GM18519 (cell line): Measurements from ENCODE around the gene CCRL2.

Experiments
- ATAC-seq: cut with Tn5 transposase; IDR thresholded peaks from one replicate; pipeline ENCODE4 v1.9.1; 2021; ENCODE audit warnings: mild to moderate bottlenecking, moderate library complexity; ENCODE audit not compliant: unreplicated experiment, low FRiP score

Gene CCRL2

GRCh38 chr3:46406788-46407611 is at the start of gene CCRL2, which contains the start of gene CCR5AS:
TSS of gene CCRL2 (plus strand) at chr3:46407259. CDS start at chr3:46408080, 821 bp downstream.
TSS of gene CCR5AS (minus strand) at chr3:46407066.
- ATAC-seq = no peak

- ATAC-seq = no peak
Observed at GRCh38 chr3:46358466-46358865, 48.6 kb upstream of the CCRL2 start.

DNA sequence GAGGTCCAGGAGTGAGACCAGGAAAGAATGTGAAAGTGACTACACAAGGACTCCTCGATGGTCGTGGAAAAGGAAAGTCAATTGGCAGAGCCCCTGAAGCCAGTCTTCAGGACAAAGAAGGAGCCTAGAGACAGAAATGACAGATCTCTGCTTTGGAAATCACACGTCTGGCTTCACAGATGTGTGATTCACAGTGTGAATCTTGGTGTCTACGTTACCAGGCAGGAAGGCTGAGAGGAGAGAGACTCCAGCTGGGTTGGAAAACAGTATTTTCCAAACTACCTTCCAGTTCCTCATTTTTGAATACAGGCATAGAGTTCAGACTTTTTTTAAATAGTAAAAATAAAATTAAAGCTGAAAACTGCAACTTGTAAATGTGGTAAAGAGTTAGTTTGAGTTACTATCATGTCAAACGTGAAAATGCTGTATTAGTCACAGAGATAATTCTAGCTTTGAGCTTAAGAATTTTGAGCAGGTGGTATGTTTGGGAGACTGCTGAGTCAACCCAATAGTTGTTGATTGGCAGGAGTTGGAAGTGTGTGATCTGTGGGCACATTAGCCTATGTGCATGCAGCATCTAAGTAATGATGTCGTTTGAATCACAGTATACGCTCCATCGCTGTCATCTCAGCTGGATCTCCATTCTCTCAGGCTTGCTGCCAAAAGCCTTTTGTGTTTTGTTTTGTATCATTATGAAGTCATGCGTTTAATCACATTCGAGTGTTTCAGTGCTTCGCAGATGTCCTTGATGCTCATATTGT is 47.1 kb upstream of the CCRL2 start:
- peak; percentile 53 for ATAC-seq

DNA sequence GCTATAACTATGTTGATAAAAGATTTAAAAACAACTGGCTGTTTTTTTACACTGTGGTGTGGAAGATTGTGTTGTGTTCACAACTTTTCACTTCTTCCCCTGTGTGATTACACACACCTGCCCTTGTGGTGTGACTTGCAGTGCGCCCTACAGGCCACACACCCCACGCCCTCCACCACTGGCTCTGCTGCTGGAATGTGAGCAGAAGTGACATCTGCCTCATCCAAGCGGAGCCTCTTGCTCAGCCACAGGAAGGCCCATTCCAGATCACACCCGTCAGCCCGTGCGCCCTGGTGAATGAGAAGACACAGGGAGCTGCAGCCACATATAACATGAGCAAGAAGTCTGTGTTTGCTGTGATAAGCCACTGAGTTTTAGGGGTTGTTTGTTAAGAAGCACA is 46.2 kb upstream of the CCRL2 start:
- no peak for ATAC-seq

DNA sequence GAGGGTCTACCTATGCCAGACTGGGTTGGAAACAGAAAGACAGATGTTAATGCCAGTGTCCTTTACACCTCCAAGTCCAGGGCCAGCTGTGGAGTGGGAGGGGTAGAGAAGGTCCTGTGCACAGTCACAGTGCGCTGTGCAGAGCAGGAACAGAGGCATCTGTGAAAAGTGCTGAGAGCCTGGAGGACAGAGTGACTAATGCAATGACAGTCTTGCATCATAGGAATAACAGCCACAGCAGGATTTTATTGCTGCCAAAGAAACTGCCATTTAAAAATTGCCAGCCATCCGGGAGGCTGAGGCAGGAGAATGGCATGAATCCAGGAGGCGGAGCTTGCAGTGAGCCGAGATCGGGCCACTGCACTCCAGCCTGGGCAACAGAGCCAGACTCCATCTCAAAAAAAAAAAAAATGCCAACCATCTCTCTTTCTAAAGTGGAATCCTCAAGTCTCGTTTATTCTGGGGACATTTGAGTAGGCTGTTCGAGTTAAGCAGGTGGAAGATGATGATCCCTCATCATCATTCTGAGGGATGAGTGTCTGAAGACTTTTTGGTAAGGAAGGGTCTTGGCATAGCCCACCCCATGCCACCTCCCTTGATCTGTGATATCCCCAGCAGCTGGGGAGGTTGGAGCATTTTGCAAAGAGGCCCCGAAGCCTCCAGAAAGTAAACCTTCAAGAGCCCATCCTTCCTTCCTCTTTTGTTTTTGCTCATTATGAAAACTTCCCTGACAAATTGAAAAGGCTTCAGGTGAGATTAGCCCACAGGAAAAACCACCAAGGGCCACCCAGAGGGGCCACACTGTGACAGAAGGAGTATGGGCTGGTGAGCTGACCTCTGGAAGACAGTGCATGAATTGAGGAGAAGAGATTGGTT is 45.4 kb upstream of the CCRL2 start:
- ATAC-seq = no peak

DNA sequence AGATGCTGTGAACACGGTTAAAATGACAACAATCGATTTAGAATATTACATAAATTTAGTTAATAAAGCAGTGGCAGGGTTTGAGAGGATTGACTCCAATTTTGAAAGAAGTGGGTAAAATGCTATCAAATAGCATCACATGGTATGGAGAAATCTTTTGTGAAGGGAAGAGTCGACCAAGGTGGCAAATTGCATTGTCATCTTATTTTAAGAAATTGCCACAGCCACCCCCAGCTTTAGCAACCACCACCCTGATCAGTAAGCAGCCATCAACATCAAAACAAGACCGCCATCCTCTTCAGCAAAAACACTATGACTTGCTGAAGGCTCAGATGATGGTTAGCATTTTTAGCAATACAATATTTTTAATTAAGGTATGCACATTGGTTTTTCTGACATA is 42.0 kb upstream of the CCRL2 start:
- no peak for ATAC-seq

- no peak for ATAC-seq
Observed at GRCh38 chr3:46365737-46366524, 41.1 kb upstream of the CCRL2 start.

GRCh38 chr3:46367811-46368210 is 39.2 kb upstream of the CCRL2 start:
- ATAC-seq = no peak

DNA sequence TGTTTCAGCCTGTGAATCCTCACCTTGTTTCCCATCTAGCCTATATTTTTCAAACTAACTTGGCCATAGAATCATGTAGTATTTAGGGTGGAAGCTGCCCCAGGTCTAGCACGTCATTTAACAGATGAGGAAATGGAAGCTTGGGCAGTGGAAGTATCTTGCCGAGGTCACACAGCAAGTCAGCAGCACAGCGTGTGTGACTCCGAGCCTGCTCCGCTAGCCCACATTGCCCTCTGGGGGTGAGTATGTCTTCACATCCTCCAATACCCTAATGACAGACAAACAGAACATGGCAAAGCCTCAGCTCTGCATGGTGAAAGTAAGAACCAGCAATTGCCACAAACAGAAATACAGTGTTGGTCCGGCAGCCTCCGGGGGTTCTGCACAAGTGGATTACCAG is 38.5 kb upstream of the CCRL2 start:
- ATAC-seq = no peak

- ATAC-seq = no peak
Observed at GRCh38 chr3:46369151-46369550, 37.9 kb upstream of the CCRL2 start.

DNA sequence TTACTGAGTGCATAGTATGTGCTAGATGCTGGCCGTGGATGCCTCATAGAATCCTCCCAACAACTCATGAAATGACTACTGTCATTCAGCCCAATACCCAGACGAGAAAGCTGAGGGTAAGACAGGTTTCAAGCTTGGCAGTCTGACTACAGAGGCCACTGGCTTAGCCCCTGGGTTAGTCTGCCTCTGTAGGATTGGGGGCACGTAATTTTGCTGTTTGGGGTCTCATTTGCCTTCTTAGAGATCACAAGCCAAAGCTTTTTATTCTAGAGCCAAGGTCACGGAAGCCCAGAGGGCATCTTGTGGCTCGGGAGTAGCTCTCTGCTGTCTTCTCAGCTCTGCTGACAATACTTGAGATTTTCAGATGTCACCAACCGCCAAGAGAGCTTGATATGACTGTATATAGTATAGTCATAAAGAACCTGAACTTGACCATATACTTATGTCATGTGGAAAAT is 37.4 kb upstream of the CCRL2 start:
- no peak for ATAC-seq

- ATAC-seq = no peak
Observed at GRCh38 chr3:46370839-46371518, 36.1 kb upstream of the CCRL2 start, which contains the start of gene CCR5. TSS of gene CCR5 (plus strand) at chr3:46370946. CDS start at chr3:46372903, 1,957 bp downstream.

DNA sequence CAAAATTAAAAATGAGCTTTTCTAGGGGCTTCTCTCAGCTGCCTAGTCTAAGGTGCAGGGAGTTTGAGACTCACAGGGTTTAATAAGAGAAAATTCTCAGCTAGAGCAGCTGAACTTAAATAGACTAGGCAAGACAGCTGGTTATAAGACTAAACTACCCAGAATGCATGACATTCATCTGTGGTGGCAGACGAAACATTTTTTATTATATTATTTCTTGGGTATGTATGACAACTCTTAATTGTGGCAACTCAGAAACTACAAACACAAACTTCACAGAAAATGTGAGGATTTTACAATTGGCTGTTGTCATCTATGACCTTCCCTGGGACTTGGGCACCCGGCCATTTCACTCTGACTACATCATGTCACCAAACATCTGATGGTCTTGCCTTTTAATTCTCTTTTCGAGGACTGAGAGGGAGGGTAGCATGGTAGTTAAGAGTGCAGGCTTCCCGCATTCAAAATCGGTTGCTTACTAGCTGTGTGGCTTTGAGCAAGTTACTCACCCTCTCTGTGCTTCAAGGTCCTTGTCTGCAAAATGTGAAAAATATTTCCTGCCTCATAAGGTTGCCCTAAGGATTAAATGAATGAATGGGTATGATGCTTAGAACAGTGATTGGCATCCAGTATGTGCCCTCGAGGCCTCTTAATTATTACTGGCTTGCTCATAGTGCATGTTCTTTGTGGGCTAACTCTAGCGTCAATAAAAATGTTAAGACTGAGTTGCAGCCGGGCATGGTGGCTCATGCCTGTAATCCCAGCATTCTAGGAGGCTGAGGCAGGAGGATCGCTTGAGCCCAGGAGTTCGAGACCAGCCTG is 35.3 kb upstream of the CCRL2 start:
- ATAC-seq = no peak

GRCh38 chr3:46372492-46373359 is 34.3 kb upstream of the CCRL2 start:
- no peak for ATAC-seq

- ATAC-seq = no peak
Observed at GRCh38 chr3:46374755-46375154, 32.3 kb upstream of the CCRL2 start.

DNA sequence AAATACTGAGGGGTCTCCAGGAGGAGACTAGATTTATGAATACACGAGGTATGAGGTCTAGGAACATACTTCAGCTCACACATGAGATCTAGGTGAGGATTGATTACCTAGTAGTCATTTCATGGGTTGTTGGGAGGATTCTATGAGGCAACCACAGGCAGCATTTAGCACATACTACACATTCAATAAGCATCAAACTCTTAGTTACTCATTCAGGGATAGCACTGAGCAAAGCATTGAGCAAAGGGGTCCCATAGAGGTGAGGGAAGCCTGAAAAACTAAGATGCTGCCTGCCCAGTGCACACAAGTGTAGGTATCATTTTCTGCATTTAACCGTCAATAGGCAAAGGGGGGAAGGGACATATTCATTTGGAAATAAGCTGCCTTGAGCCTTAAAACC is 31.8 kb upstream of the CCRL2 start:
- no peak for ATAC-seq

GRCh38 chr3:46375814-46376213 is 31.2 kb upstream of the CCRL2 start:
- no peak for ATAC-seq
